GM11168 (cell line): Measurements from ENCODE around the gene MBD6.

ENCODE experiments used
- in situ Hi-C: fragments of 300-500 bp; cut with MboI; formaldehyde crosslinking; loops from one replicate; pipeline ENCODE4 v1.12.0; 2022; ENCODE audit warnings: low sequenced_read_pairs; ENCODE audit not compliant: unreplicated experiment

MBD6 gene

GRCh38 chr12:57527184-57527583, 4.6 kb downstream of the MBD6 start:
- in situ Hi-C loops = no loop called here

- in situ Hi-C loops = no loop called here
These were observed 5.6 kb downstream of the MBD6 start for GRCh38 chr12:57528176-57528575.

- in situ Hi-C loops = no loop called here
These were observed 6.4 kb downstream of the MBD6 start for GRCh38 chr12:57528831-57529555.

GRCh38 chr12:57529831-57530230, 7.2 kb downstream of the MBD6 start:
- in situ Hi-C loops = no loop called here

DNA sequence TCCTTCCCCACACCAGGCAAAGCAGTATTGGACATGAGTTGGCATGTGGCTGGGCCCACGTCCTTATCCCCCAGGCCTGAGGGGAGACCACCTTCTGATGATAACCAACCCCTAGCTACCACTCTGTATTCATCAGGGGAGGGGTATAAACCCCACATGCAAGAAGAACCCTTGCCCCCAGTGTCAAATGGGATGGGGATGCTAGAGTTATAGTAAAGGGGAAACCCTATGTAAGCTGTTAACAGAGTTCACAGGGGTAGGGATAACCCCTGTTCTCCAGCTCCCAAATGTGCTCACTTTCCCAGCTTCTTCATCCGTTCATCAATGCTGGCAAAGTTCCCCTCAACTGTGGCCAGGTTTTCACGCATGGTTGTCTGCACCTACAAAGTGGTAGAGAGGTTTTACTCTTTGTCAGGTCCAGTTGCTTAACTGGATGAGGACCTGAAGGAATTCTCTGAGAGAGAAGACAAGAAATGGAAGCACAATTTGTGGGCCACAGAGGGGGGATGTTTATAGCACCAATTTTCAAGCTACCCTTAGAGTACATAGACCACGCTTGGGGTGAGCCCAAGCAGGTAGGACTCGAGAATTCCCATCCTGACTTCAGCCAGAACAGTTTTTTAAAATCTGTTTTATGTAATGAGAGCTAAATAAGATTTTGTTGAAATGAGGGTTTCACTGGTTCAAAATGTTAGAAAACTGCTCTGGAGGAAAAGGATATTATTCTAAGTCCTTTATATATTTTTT, 7.9 kb downstream of the MBD6 start:
- in situ Hi-C loops = no loop called here

- in situ Hi-C loops = no loop called here
These were observed 9.2 kb downstream of the MBD6 start for GRCh38 chr12:57531836-57532235.

- in situ Hi-C loops = no loop called here
These were observed 10.5 kb downstream of the MBD6 start for GRCh38 chr12:57533108-57533507.

DNA sequence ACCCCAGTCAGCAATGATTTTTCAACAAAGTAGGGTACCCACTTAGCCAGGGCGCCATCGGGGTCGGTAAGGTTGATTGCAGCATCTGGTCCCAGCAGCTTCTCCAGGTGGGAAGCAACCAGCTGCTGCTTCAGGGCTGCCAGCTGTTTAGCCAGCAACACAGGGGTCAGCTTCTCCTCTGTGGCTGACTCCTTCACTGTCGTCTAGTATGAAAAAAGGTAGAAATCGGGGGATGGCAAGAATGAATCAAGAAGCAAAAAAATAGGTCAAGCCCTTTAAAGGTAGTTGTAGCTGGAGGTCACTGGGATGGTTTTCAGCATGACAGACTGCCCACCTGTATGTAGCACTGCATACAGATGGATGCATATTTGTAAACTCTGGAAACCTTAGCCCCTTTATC, 11.6 kb downstream of the MBD6 start:
- in situ Hi-C loops = no loop called here

GRCh38 chr12:57534991-57535543, 12.4 kb downstream of the MBD6 start:
- in situ Hi-C loops = no loop called here

DNA sequence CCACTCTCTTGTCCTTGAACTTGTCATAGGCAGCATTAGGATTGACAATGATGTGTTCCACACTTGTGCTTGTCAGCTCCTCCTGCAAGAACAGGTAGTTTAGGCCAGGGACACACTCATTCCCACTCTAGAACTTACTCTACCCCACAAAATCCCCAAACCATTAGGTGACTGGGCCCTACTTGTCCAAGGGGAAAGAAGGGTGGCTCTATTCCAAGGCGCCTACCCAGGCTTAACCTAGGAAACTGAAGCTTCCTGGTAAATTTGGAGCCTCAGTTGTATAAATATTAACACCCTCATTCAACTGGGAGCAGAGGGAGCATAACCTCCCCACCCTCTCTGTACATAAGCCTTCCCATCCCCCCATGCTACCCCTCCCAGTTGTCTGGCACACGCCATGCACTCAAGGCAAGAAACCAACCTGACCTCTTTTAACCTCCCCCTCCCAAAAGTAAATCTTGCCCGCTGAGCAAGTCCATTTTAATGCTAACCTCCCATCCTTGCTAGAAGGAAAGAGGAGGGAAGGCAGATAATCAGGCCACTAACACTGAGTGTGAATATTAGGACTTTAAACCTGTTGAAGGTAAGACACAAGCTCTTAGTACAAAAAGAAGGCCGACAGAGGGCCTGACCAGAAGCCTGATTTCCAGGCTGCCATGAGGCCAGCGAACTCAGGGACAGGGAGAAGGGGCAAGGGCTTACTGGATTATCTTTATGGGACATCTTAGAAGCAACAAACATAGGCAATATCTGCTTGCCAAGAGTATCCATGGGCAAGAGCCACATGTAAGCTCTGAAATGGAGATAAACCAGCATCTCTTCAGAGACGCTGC, 13.4 kb downstream of the MBD6 start:
- in situ Hi-C loops = no loop called here

DNA sequence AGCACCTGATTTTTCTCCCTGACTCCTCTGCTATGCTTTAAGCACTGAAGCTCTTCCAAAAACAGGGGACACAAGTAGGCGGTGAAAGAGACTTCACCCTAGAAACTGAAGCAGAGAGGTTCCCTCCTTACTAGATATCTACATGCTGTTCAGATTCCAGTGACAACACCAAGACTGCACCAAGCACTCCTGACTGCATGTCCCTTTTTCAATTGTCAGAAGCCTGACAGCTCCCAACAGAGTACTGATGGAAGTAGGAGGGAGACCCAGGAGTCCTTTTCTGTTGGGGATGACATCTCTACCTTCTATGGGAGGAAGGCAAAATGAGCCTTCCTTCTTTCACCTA, 13.9 kb downstream of the MBD6 start:
- in situ Hi-C loops = no loop called here

GRCh38 chr12:57539134-57539768, 16.6 kb downstream of the MBD6 start:
- in situ Hi-C loops = no loop called here

- in situ Hi-C loops = no loop called here
These were observed 18.4 kb downstream of the MBD6 start for GRCh38 chr12:57541001-57541400.

- in situ Hi-C loops = no loop called here
These were observed 19.1 kb downstream of the MBD6 start for GRCh38 chr12:57541717-57542116.

GRCh38 chr12:57543581-57543980, 21.0 kb downstream of the MBD6 start:
- in situ Hi-C loops = no loop called here

DNA sequence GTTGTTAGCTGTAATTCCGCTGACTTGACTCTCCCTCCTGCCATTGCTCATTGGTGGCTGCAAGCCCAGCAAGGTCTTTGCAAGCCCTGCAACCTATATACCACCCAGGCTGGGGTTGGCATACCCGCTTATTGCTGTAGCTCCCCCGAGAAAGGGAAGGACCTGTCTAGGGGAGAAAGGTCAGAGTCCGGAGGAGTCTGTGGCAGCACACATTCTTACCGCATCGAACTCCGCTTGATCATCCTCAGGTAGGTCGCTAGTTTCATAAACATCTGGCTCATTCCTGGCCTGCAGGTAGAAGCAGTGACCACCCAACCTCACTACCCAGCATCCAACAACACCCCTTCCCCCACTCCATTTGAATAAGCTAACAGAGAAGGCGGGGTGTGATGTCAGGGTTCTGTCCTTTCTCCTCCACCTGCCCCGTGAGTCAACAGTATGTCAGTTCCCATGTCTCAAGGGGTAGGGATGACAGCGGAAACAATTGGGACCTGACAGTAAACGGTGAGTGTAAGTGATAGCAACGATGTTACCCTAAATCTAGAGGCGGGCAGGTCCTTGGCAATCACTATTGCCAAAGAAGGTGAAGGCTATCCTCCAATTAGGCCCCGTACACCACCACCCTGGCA, 23.3 kb downstream of the MBD6 start:
- in situ Hi-C loops = no loop called here

GRCh38 chr12:57546438-57547287, 24.0 kb downstream of the MBD6 start, which contains the start of gene DCTN2:
DCTN2 (minus strand) TSS chr12:57547192; CDS start chr12:57547063, 129 bp downstream.
- in situ Hi-C loops = no loop called here

DNA sequence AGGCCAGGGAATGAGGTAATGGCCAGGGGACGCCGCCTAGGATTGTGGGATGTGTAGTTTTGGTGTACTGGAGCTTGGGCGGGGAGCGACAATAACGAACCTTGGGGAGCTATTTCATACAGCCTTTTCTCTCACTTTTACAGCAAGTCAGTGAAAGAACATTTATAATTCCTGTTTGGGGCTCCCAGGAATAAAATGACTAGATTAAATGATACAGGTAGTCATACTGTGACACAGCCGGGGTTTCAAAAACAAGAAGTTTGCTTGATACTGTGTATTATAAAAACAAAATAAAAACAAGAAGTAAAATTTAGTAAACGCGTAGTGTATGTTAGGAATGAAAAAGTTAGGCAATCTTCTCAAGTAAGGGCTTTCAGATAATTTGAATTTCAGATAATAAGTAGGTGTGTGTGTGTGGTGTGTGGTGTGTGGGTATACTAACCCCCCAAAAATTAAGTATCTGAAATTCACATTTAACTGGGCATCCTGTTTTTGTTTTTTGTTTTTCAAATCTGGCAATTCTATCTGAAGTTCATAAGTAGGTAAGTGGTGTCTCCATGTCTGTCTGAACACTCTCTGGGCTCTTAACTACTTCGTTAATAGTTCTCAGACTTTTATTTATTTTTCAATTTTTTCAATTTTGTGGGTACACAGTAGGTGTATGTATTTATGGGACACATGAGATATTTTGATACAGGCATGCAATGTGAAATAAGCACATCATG, 24.8 kb downstream of the MBD6 start:
- in situ Hi-C loops = no loop called here
